Measurements from ENCODE around the gene IRX4.

DNA sequence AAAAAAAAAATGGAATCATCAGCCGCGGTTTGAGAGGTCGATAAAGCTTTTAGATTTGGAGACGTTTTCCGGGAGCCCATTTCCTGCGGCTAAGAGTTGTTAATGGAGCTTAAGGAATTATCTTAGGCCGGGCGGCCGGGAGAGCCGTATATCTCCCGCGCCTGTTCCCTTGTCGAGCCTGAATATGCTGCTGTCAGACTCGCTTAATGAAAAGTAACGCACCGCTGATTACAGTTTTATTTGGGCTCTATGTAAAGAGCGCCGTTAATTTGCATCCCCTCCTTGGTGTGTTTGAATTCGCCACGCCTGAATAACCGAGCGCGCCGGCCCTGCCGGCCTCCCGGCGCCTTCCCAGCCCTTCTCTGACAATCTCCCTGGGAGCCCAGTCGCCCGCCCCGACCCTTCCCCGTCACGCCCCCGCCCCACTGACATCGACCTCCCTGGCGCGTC, 7.9 kb downstream of the IRX4 start:
- TF ChIP-seq, protein P1, sequence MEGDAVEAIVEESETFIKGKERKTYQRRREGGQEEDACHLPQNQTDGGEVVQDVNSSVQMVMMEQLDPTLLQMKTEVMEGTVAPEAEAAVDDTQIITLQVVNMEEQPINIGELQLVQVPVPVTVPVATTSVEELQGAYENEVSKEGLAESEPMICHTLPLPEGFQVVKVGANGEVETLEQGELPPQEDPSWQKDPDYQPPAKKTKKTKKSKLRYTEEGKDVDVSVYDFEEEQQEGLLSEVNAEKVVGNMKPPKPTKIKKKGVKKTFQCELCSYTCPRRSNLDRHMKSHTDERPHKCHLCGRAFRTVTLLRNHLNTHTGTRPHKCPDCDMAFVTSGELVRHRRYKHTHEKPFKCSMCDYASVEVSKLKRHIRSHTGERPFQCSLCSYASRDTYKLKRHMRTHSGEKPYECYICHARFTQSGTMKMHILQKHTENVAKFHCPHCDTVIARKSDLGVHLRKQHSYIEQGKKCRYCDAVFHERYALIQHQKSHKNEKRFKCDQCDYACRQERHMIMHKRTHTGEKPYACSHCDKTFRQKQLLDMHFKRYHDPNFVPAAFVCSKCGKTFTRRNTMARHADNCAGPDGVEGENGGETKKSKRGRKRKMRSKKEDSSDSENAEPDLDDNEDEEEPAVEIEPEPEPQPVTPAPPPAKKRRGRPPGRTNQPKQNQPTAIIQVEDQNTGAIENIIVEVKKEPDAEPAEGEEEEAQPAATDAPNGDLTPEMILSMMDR (conservative IDR thresholded peaks at IDR 0.05; ENCODE audit: low read length) = no peak
- TF ChIP-seq EZH2phosphoT487 (IDR thresholded peaks at IDR 0.05; ENCODE audit: borderline replicate concordance) = no peak

Data from Loucy (cell line).